HG03342 (cell line): ENCODE measurements around the gene CRACDL.
"Not testable (repeated sequence)": the region's sequence is repeated elsewhere in the genome, so short reads cannot be mapped to it uniquely, and the experiment has no call there.

Experiments used
- ATAC-seq: cut with Tn5 transposase; IDR thresholded peaks from one replicate; pipeline ENCODE4 v1.9.1; 2021; ENCODE audit warnings: mild to moderate bottlenecking, moderate library complexity; ENCODE audit not compliant: unreplicated experiment

The CRACDL gene

DNA sequence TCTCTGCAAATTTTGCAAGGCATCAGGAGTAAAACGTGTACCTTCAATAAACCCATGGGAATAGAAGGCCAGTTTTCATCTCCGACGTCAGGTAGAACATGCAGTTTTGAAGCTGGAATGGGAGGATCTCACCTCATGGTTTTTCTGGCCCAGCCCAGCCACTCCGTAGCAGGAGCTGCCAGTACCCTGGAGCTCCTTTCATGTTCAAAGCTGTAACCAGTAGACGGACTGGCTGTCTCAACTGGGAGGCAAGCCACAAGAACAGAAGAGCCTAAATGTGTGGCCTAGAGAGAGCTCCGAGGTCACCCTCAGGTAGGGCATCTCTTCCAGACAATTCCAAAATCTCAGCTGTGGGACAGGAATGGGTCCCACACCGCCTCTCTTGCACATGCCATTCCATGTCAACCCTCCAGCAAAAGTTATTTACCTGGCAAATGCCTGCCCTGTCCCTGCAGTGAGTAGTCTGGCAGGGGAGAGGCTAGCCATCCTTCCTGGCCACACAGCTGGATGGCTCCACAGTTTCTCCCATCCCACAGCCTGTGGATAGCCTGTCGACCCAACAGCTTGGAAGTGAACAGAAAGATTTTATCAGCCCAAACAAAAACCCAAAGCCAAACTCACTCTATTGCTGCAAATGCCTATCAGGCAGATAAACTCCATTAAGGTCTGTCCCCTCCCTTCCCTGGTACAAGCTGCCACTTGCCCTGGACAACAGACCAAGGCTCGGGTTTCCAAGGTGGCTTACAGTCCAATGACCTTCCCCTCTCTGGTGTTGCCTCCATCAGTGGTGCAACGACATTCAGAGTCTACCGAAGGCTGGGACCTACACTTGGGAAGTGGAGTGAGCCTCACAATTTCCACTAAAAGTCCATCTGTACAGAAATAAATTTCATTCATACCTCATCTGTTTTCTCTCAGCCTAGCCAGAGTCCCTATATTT, 27.8 kb downstream of the CRACDL start:
- no peak for ATAC-seq

DNA sequence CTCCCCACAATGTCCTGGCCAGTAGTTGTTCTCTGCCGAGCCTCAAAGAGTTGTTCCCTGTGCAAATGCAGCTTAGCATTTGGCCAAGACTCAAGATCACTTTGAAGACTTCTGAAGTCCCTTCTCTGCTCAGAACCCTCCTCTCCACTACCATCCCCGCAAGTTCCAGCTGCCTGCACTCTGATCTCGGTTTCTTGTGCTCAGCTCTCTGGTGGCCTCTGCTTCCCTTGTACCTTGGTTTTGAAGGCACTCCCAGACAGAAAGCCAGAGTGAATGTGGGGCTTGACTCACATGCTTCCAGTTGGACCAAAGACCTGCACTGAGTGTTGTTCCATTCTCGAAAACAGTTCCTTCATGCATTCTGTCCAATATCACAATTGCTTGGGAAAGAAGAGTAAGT, 28.6 kb downstream of the CRACDL start:
- no peak for ATAC-seq

DNA sequence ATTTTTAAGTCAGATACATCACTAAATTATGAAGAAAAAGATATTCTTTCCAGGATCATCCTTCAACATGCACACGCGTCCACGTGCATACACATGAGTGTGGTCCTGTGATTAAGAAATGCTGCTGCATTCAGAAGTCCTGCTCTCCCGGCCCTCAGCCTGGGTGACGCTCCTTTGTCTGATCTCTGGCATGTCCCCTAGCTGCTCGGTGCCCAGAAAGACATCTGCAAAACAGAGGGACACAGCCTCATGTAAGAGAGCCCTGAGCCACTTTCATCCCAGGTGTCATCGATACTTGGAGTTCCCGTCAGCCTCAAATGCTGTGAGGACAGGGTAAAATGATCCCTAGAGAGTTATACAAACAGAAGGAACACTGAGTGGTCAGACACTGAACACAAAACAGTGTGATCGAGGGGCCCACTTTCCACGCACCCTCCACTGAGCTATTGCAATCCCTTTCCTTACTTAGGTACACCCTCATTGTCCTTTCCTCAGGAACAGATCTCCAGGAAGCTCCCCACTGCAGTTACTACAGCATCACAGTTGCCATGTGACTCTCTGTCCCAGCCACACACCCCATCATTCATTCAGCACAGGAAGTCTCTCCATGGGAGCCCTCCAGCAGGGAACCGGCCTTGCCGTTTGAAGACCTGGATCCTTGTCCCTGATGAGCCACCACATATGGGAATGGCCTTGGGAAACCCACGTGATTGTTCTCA, 32.1 kb downstream of the CRACDL start:
- ATAC-seq, result no peak

DNA sequence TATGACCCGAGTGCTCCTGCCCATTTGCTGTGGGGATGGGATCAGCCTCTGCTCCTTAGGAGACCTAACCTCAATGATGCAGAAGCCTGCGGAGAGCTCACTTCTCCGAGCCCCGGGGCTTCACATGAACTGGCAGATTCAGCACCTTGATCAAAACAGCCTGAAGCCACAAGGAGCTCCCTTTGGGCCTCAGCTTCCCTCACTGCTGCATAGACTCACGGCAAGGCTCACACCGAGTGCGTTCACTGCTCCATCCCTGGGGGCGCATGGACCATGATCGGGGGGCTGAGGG, 33.0 kb downstream of the CRACDL start:
- no peak for ATAC-seq

DNA sequence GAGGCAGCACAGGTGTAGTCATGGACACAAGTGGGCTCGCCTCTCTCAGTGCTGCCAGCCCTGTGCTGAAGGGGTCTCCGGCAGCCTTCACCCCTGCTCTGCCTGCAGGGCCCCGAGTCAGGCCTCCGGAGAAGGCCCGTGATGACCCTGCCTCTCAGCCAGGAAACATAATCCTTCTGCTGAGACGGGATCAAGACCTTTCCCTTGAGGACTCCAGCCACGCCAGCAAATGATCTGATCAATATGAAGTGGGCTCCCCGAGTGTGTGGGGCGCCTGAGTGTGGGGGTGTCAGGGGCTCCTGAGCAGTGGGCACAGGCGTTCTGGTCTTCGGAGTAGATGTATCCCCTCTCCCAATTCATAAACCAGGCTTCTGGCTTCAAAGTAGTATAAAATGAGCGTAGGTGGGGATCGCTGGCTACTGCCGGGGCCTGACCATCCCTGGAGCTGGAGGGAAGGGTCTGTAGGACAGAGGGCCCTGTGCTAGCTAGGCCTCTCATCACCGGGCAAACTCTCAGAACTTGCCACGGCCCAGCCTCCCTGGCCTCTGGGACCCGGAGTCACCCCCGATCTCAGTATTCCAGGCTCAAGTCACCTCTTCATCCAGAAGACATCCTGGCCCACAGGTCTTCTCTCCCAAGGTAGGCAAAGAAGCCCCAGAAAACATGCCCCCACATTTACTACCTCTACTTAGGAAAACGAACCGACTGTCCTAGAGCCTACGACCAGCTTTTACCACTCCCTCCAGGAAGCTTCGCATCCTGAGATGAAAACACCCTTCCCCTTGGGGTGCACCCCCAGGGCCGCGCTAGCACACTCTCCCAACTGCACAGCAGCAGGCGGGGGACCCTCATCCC, 33.6 kb downstream of the CRACDL start:
- no peak for ATAC-seq

DNA sequence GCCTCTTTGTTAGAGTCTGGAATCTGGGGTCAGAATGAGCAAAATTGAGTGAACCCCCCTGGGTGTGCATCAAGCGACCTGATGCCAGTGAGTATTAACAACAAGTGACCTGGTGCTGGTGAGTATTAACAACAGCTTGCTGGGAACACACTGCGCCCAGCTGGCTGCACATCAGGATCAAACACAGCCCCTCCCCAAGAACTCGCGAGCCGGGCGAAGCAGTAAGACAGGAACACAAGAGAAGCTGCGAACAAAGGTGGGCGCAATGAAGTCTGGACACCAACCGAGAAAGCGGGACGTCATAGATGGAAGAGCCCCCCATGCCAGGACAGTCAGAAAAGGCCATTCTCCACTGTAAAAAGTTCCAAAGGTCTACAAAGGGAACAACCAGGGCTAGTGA, 34.3 kb downstream of the CRACDL start:
- ATAC-seq, result no peak

DNA sequence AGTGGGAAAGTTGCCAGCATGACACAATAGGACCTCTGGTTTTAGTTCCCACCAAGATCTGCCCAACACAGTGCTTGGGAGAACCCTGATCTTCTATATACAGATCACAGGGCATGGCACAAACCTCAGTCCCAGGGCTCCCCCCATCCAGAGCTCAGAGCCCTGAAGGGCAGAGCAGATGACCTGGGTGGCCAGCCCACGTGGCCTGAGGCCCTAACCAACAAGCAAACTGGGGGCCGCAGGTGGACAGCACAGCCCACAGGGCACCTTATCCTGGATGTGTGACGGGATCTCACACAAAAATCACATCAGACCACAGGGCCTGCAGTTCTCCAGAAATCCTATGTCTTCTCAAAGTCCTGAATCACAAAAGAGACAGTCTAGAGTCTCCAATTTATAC, 34.7 kb downstream of the CRACDL start:
- no peak for ATAC-seq

DNA sequence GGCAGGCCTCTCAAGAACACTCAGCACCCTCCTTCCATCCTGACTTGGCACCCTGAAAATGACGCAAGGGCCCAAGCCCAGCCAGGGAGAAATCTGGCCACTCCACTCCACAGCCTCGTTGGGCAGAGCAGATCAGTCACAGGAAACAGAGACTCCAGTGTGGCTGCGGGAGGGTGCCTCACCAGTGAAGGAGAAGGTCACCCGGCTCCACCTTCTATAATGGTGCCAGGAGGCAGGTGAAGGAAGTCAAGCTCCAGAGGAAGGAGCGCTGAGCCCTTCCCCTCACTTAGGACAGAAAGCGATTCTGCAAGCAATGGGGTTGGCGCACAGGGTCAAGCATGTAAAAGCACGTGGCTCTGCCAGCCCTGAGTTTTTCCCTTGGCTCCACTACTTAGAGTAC, 35.3 kb downstream of the CRACDL start:
- no peak for ATAC-seq

DNA sequence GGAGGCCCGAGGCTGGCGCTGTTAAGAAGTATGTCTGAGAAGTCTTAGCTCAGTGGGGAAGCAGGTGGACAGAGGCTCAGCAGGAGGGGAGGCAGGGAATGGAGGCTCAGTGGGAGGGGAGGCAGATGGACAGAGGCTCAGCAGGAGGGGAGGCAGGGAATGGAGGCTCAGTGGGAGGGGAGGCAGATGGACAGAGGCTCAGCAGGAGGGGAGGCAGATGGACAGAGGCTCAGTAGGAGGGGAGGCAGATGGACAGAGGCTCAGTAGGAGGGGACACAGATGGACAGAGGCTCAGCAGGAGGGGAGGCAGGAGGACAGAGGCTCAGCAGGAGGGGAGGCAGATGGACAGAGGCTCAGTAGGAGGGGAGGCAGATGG, 36.3 kb downstream of the CRACDL start:
- not testable (repeated sequence) for ATAC-seq

DNA sequence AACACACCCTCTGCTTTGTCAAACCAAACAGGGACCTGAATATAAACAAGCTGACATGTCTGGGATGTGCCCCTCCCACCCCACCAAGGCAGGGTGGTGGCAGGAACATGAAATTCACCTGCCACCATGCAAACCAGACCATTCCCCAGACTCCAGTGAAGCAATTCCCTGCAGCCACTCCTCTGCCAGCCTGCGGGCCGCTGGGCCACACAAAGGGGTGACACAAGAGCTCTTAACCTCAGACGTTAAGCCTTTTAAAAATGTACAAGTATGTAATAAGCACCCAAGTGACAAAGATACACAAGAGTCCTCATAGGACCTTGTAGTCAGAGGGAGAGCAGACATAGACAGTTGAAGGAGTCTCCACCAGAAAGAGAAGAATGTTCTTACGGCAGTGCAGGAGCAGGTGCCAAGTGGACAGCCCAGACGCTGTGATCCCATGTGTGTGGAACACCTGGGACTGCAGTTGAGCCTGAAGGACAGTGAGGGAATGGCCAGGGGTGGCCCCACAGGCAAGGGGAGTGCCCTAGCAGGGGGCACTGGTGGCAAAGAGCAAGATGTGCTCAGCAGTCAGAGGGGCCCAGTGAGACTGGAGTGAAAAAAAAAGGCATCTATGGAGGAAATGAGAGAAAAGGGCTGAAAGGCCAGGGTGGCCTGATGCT, 36.9 kb downstream of the CRACDL start:
- no peak for ATAC-seq

DNA sequence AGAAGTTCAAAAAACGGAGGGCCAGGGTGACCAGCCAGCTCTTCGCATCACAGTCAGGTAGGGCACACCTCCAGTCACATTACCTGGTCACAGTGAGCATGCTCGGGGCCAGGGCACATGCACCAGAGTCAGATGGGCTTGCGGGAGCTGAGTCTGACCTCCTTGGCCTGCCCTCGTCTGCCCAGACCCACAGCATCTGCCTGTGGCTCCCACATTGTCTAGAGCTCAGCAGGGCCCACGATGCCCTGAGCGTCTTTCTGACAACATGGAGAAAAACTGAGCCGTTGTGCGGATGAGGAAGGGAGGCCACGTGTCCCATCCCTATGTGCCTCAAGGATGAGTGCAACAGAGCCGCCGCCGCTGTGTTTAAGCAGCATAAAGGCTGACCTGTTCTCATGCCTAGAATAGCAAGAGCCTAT, 37.6 kb downstream of the CRACDL start:
- ATAC-seq, result no peak

DNA sequence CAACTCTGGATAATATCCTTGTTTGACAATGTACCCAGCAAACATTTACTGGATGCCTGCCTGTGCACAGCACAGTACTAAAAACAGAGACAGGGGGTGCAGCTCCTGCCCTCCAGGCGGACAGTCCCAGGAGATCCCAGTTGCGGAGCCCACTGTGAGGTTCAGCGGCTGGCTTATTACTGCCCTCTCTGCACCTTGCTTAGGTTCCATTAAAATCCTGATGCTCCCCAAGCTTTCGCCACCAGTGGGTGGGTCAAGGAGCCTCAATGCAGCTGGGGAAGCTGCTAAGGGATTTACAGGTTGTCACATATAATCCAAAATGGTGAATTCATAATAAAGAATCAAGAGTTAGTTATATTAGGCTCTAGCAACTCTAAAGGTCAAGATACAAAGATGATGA, 38.3 kb downstream of the CRACDL start:
- ATAC-seq, result no peak

DNA sequence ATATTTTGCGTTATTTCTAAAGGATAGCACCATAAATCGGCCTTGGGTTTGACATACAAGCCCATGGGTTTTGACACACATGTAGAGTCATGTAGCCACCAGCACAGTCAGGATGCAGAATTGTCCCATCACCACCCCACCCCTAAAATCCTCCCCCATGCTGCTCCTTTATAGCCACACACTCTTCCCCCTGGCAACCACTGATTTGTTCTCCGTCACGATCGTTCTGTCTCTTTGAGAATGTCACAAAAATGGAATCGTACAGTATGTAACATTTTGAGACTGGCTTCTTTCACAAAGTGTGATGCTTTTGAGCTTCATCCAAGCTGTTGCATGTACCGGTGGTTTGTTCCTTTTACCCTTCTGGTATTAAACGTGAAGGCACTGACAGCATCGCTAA, 39.1 kb downstream of the CRACDL start:
- ATAC-seq, result no peak

DNA sequence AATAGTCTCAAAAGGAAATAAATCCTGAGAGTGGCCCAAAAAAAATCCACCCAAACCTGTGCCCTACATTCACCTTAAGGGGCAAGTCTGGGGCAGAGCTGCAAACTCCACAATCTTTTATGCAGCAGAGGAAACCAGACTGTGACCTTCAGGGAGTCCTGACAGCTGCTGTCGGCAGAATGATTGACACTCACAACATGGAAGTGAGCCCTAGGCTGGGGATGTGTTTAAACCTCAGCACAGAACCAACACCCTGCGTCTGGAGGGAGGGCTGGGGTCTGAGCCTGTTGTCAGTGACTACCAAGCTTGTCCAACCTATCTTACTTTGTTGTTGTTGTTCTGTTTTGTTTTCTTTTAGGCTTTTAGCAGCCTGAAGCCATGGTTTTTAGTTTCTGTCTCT, 39.6 kb downstream of the CRACDL start:
- no peak for ATAC-seq

DNA sequence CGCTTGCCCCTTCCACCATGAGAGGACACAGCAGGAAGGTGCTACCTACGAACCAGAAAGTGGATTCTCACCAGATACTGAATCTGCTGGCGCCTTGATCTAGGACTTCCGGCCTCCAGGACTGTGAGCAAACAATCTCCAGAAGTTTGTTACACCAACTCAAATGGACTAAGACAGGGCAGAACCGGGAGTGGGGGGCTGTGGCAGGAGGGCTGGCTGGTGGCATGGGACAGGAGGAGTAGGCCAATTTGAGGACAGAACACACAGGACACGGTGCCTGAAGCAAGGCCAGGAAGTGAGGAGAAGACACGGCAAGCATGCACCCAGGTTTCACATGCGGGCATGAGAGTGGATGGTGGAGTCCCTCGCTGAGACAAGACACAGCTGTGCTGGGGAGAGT, 40.1 kb downstream of the CRACDL start:
- ATAC-seq, result no peak

DNA sequence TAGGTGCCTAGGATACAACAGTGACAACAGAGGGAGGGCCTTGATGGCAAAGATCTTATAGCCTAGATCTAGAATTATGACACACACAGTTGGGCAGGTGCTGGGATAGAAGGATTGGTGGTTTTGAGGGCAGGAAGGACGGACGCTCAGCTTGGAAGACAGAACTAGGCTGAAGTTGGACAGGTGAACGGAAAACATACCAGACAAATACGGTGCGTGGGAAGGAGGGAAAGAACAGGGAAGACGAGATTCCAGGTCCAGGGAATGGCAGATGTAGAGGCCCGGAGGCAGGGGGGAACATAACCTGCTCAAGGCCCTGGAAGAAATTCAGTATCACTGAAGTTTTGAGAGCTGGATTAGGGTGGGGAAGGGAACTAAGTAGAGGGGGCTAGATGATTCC, 40.8 kb downstream of the CRACDL start:
- no peak for ATAC-seq

DNA sequence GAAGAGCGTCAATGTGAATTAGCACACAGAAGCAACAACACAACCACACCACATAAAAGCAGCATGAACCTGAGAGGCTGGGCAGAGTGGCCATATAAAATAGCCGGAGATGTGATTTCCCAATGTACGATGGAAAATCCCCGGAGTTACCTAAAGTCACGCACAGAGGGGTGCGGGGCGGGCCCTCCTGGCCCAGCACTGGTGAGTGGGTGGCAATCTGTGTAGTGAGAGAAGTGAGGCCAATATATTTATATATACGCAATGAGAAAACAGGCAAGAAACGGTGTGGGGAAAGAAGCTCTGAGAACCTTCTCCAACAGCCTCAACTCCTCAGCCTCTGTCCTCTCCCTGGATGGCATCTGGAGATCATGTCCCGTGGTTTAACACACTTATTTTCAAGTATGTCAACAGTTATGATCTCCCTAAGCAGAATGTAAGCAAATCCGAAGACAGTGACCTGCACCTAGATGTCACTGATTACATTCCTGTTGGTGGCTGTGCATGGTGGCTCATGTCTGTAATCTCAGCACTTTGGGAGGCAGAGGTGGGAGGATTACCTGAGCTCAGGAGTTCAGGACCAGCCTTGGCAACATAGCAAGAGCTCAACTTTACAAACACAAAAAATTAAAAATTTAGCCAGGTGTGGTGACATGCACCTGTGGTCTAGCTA, 41.6 kb downstream of the CRACDL start:
- no peak for ATAC-seq

DNA sequence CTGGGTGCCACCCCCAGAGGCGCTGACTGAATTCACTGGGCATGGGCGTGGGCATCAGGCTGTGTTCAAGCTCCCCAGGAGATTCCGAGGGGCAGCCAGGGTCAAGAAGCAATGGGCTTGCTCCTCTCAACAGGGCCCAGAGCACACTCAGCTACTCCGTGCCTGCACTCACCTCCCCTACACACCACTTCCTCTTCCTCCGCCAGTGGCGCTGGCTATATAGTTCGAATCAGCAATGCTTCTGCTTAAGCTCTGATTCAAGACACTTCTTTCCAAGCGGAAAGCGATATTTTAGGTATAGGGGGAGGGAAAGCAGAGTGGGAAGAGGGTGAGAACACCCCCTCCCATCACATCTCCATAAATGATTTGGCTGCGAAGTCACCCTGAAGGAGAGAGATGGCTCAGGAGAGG, 42.1 kb downstream of the CRACDL start:
- no peak for ATAC-seq

DNA sequence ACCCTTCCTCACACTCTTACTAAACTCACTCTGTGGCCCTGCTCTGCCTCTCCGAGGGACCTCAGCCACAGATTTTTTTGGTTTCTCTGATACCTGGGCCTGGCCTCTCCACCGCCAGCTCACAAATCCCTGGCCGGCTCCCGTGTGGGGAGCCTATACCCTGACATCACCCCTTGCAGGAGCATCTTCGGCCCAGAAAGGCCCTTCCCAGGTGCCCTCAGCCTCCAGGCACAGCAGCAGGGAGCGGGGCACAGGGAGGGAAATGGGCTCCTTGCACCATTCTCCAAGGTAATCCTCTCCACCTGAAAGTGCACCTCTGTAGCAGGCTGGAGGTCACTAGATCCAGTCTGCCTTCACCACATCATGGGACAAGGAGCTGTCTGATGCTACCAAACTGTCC, 43.2 kb downstream of the CRACDL start:
- no peak for ATAC-seq

DNA sequence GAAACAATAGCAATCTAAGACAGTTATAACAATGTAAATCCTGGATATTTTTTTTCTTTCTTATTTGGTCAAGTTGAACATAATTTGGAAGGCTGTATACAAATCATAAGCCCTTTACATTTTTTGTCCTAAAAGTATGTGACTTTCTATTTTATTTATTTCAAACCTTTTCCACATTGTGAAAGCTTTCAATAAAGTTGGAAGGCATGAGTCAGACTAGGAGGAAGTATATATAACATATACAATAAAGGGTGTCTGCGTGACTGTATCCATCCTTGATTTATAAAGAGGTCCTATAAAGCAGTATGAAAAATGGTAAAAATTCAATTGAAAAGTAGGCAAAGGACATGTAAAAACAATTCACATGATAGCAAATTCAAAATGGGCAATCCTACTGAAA, 44.4 kb downstream of the CRACDL start:
- no peak for ATAC-seq
